Endothelial cell of umbilical vein (primary cell): ENCODE results near the gene CSTF3. TPM values are rescaled to one million over a fixed set of nuclear protein-coding genes. Genes with fewer than 3 reads are reported as not detected.

ENCODE experiments used
- BruUV-seq: library from RNA; stranded (reverse); fragments of 400-500 nt; replicated peaks from 2 replicates; lab custom pipeline; 2021; lab: Mats Ljungman, UMichigan
- CTCF ChIA-PET: fragments of 300-600, 350-600 bp; sonication (Branson Sonifier 250); formaldehyde crosslinking; loops from one replicate; lab custom pipeline; 2021; ENCODE audit warnings: antibody characterized with exemption, inconsistent platforms; lab: Charles Lee
- POLR2A ChIA-PET: fragments of 300-600, 350-600 bp; sonication (Branson Sonifier 250); formaldehyde crosslinking; loops from one replicate; lab custom pipeline; 2021; ENCODE audit warnings: antibody characterized with exemption, inconsistent platforms; lab: Charles Lee
- DNase-seq: peaks from one replicate; pipeline ENCODE4 v3.0.0-alpha.2; 2011; ENCODE audit warnings: low read depth, low spot score
- FAIRE-seq: peaks from 2 replicates; lab custom pipeline; 2011; peaks lifted over from hg19 to GRCh38; lab: Jason Lieb, UNC
- H2AFZ ChIP-seq: 2 replicates; pipeline ENCODE4 v1.6.0; 2012; ENCODE audit warnings: low read depth, low read length, control low read depth, inconsistent platforms
- H3K27ac ChIP-seq: 2 replicates; pipeline ENCODE4 v1.5.1; 2011; ENCODE audit warnings: low read depth, mild to moderate bottlenecking, control low read depth, low read length, moderate library complexity; ENCODE audit not compliant: insufficient read depth
- H3K27me3 ChIP-seq, 2 experiments: 2 replicates each; pipeline versions ENCODE4 v1.6.0 to v1.6.1; 2011; ENCODE audit warnings: low read length in 2 of 2, mixed read lengths in 1 of 2; ENCODE audit not compliant: control insufficient read depth in 2 of 2, insufficient read depth in 2 of 2
- H3K36me3 ChIP-seq, 2 experiments: 2 replicates in 1 of 2; 3 replicates in 1 of 2; pipeline ENCODE4 v1.5.1; 2011; ENCODE audit warnings: low read length in 2 of 2, mild to moderate bottlenecking in 1 of 2, moderate library complexity in 1 of 2; ENCODE audit not compliant: control insufficient read depth in 2 of 2, insufficient read depth in 2 of 2; ENCODE audit errors: extremely low read depth in 1 of 2
- H3K4me1 ChIP-seq: 3 replicates; pipeline ENCODE4 v1.5.1; 2011; ENCODE audit warnings: mild to moderate bottlenecking, low read length; ENCODE audit not compliant: control insufficient read depth, insufficient read depth; ENCODE audit errors: extremely low read depth
- H3K4me2 ChIP-seq: 2 replicates; pipeline ENCODE4 v1.6.1; 2011; ENCODE audit warnings: low read length, control low read depth, mixed read lengths; ENCODE audit not compliant: insufficient read depth
- H3K4me3 ChIP-seq, 3 experiments: fragments of 200-600 bp in 1 of 3; sonication (generic), shearing (Covaris generic) in 1 of 3; replicated peaks in 1 of 3; 2 replicates each; pipeline ENCODE4 v1.5.1; 2011 to 2016; ENCODE audit warnings: control low read depth in 3 of 3, low read length in 3 of 3, mild to moderate bottlenecking in 2 of 3, inconsistent platforms in 1 of 3, low read depth in 1 of 3, moderate library complexity in 1 of 3; ENCODE audit not compliant: insufficient read depth in 1 of 3
- H3K79me2 ChIP-seq: 2 replicates; pipeline ENCODE4 v1.6.0; 2012; ENCODE audit warnings: low read length, inconsistent platforms; ENCODE audit not compliant: control insufficient read depth, insufficient read depth
- H3K9ac ChIP-seq: replicated peaks from 2 replicates; pipeline ENCODE3; 2011; ENCODE audit warnings: low read length, control low read depth; ENCODE audit not compliant: insufficient read depth; ENCODE audit errors: extremely low read depth
- H3K9me1 ChIP-seq: replicated peaks from 3 replicates; pipeline ENCODE4 v1.6.0; 2011; ENCODE audit warnings: mild to moderate bottlenecking, low read length; ENCODE audit not compliant: control insufficient read depth, insufficient read depth; ENCODE audit errors: extremely low read depth
- H3K9me3 ChIP-seq: replicated peaks from 2 replicates; pipeline ENCODE4 v1.5.1; 2012; ENCODE audit warnings: low read length, inconsistent platforms; ENCODE audit not compliant: control insufficient read depth, insufficient read depth
- H4K20me1 ChIP-seq: replicated peaks from 2 replicates; pipeline ENCODE3; 2011; ENCODE audit warnings: mild to moderate bottlenecking, low read length; ENCODE audit not compliant: control insufficient read depth, insufficient read depth; ENCODE audit errors: extremely low read depth
- MYC ChIP-seq: IDR thresholded peaks from one replicate; pipeline ENCODE4 v1.6.1; 2011; ENCODE audit warnings: mild to moderate bottlenecking, low read depth, low read length
- POLR2A ChIP-seq: IDR thresholded peaks from 2 replicates; pipeline ENCODE4 v1.6.1; 2012; ENCODE audit warnings: low read depth, mild to moderate bottlenecking, control low read depth, low read length
- dilution Hi-C: fragments of 300-500 bp; cut with MboI; formaldehyde crosslinking; loops from one replicate; pipeline ENCODE4 v1.15.0; 2019; ENCODE audit warnings: low sequenced_read_pairs; ENCODE audit not compliant: extremely low pct_ligation_motif_present
- intact Hi-C: fragments of 100-400 bp; cut with micrococcal nuclease; formaldehyde crosslinking; loops from one replicate; pipeline ENCODE4 v1.10.0; 2022
- polyA plus RNA-seq, 4 experiments: library from polyadenylated mRNA; depleted of rRNA in 3 of 4; stranded (reverse) in 3 of 4; unstranded in 1 of 4; fragments of >200 nt; gene quantifications; 2 replicates each; pipeline versions ENCODE4 v1.2.1 to v1.2.3, GENCODE V29; 2011 to 2012; ENCODE audit warnings: missing spikeins in 1 of 4
- total RNA-seq: library from RNA; stranded (reverse); gene quantifications from 2 replicates; pipeline ENCODE4 v1.2.3, GENCODE V29; 2021
- TF ChIP-seq, protein P1 (sequence below), 2 donors: IDR thresholded peaks; 1 replicate in 1 of 2; 2 replicates in 1 of 2; pipeline ENCODE4 v1.5.1; 2011; ENCODE audit warnings: low read length in 2 of 2, mild to moderate bottlenecking in 2 of 2, moderate library complexity in 2 of 2, control low read depth in 1 of 2, inconsistent platforms in 1 of 2, low read depth in 1 of 2; ENCODE audit not compliant: insufficient read depth in 1 of 2; ENCODE audit errors: extremely low read depth in 1 of 2

The CSTF3 gene
- total and polyA plus RNA-seq, 2 donors (not counting 3 experiments of a cell fraction or from before 2014, with no cell fraction given) = 18.3 to 46.6 TPM

GRCh38 chr11:33065445-33066178 lies 95.7 kb downstream of the CSTF3 start:
- no peaks in the 10 kb centered on the region for H3K9me1 ChIP-seq
- FAIRE-seq (peak; percentile 88), DNase-seq (peak; percentile 56)
- no peaks in the 10 kb centered on the region for H3K27me3 ChIP-seq
- H3K36me3 ChIP-seq = peaks cover 0 to 4% of the 10 kb centered on the region in 2 experiments
- no peaks in the 10 kb centered on the region for H3K9me3 ChIP-seq
- H3K4me1 ChIP-seq = peaks cover 2% of the 10 kb centered on the region
- H3K27ac ChIP-seq = no peak overlapping the region
- ChIA-PET CTCF (interaction anchor here (0.6 to 3.3 kb wide), 32 partner anchors 8 to 690 kb away, joined by 3 to 32 read pairs (median 5); partner anchors contain the start of genes QSER1 and TCP11L1), POLR2A (no interaction called here)
- no peaks in the 10 kb centered on the region for H3K79me2 ChIP-seq
- TF ChIP-seq MYC = no peak
- TF ChIP-seq, protein P1, sequence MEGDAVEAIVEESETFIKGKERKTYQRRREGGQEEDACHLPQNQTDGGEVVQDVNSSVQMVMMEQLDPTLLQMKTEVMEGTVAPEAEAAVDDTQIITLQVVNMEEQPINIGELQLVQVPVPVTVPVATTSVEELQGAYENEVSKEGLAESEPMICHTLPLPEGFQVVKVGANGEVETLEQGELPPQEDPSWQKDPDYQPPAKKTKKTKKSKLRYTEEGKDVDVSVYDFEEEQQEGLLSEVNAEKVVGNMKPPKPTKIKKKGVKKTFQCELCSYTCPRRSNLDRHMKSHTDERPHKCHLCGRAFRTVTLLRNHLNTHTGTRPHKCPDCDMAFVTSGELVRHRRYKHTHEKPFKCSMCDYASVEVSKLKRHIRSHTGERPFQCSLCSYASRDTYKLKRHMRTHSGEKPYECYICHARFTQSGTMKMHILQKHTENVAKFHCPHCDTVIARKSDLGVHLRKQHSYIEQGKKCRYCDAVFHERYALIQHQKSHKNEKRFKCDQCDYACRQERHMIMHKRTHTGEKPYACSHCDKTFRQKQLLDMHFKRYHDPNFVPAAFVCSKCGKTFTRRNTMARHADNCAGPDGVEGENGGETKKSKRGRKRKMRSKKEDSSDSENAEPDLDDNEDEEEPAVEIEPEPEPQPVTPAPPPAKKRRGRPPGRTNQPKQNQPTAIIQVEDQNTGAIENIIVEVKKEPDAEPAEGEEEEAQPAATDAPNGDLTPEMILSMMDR (IDR thresholded peaks at IDR 0.05; ENCODE audit: extremely low read depth in 1 of 2, insufficient read depth in 1 of 2, low read depth in 1 of 2, low read length in 2 of 2) = peak; percentile 87 to 93
- no peak overlapping the region for H2AFZ ChIP-seq
- H3K9ac ChIP-seq = no peak overlapping the region
- no peak overlapping the region for H3K4me3 ChIP-seq
- H3K4me2 ChIP-seq = no peak overlapping the region
- dilution Hi-C loops (no loop called here), intact Hi-C loops (loop anchor here (1.0 to 2.0 kb wide), 5 partner anchors 26 to 256 kb away; partner anchors contain the start of gene TCP11L1)
- BruUV-seq = no TSS peak
- H4K20me1 ChIP-seq = no peaks in the 10 kb centered on the region

- Histone ChIP-seq H3K4me3 (no peak overlapping the region), H3K27me3 (no peaks in the 10 kb centered on the region), H3K9me3 (no peaks in the 10 kb centered on the region), H3K27ac (no peak overlapping the region), H2AFZ (no peak overlapping the region), H3K4me2 (no peak overlapping the region), H4K20me1 (no peaks in the 10 kb centered on the region), H3K4me1 (peaks cover 2% of the 10 kb centered on the region), H3K9ac (no peak overlapping the region), H3K79me2 (no peaks in the 10 kb centered on the region), H3K36me3 (peaks cover 0 to 6% of the 10 kb centered on the region in 2 experiments), H3K9me1 (no peaks in the 10 kb centered on the region)
- DNase-seq = no peak
- no peak for FAIRE-seq
- BruUV-seq = no TSS peak
- intact Hi-C loops (loop anchor here (1.0 to 2.0 kb wide), 5 partner anchors 26 to 256 kb away; partner anchors contain the start of gene TCP11L1), dilution Hi-C loops (no loop called here)
- TF ChIP-seq, protein P1 (IDR thresholded peaks at IDR 0.05; ENCODE audit: extremely low read depth in 1 of 2, insufficient read depth in 1 of 2, low read depth in 1 of 2, low read length in 2 of 2) = no peak
- no peak for TF ChIP-seq POLR2A
- POLR2A ChIA-PET = no interaction called here
- CTCF ChIA-PET = interaction anchor here (0.8 to 3.3 kb wide), 21 partner anchors 7 to 316 kb away, joined by 3 to 32 read pairs (median 7); partner anchors contain the start of genes QSER1 and TCP11L1
These were observed 96.4 kb downstream of the CSTF3 start for GRCh38 chr11:33064866-33065265.
